Activated naive CD4-positive, alpha-beta T cell treated with anti-CD3 and anti-CD28 coated beads for 36 hours (primary cell): ENCODE data around the gene EFNB3. TPM values are rescaled to one million over a fixed set of nuclear protein-coding genes. Genes with fewer than 3 reads are reported as not detected.

Experiments
- CTCF ChIA-PET: fragments of 350-600 bp; sonication (Branson Sonifier 250); formaldehyde crosslinking; loops from one replicate; lab custom pipeline; 2021; ENCODE audit warnings: antibody characterized with exemption; lab: Charles Lee
- DNase-seq: peaks from one replicate; pipeline ENCODE4 v3.0.0-alpha.2; 2020
- H3K27ac Mint-ChIP-seq: one replicate; pipeline ENCODE4 v1.8.0; 2021; ENCODE audit warnings: mild to moderate bottlenecking, mixed read lengths
- H3K27me3 Mint-ChIP-seq: one replicate; pipeline ENCODE4 v1.8.0; 2021; ENCODE audit warnings: low read depth, mixed read lengths
- H3K36me3 Mint-ChIP-seq: one replicate; pipeline ENCODE4 v1.8.0; 2021; ENCODE audit warnings: low read depth, mixed read lengths
- H3K4me1 Mint-ChIP-seq: one replicate; pipeline ENCODE4 v1.8.0; 2021; ENCODE audit warnings: low read depth, mixed read lengths
- H3K4me3 Mint-ChIP-seq: one replicate; pipeline ENCODE4 v1.8.0; 2021; ENCODE audit warnings: mild to moderate bottlenecking, moderate library complexity, mixed read lengths
- H3K9me3 Mint-ChIP-seq: one replicate; pipeline ENCODE4 v1.8.0; 2021; ENCODE audit warnings: mixed read lengths
- intact Hi-C: fragments of 100-400 bp; cut with micrococcal nuclease; formaldehyde crosslinking; loops from one replicate; pipeline ENCODE4 v1.15.1; 2023
- total RNA-seq, 2 experiments: library from RNA; stranded (reverse); gene quantifications; one replicate each; pipeline ENCODE4 v1.2.3, GENCODE V29; 2021

The EFNB3 gene
- total RNA-seq, 2 experiments from 2014 or later, result not detected

GRCh38 chr17:7732981-7733539, 28.1 kb downstream of the EFNB3 start:
- Mint-ChIP-seq H3K27ac (no peak overlapping the region), H3K9me3 (no peaks in the 10 kb centered on the region), H3K4me3 (no peak overlapping the region), H3K27me3 (no peaks in the 10 kb centered on the region), H3K4me1 (no peaks in the 10 kb centered on the region), H3K36me3 (no peaks in the 10 kb centered on the region)
- CTCF ChIA-PET, result no interaction called here
- DNase-seq, result no peak
- intact Hi-C loops, result no loop called here

GRCh38 chr17:7737601-7738000, 32.6 kb downstream of the EFNB3 start:
- intact Hi-C loops, result no loop called here
- no peaks in the 10 kb centered on the region for H3K4me1 Mint-ChIP-seq
- H3K4me3 Mint-ChIP-seq, result no peak overlapping the region
- H3K27ac Mint-ChIP-seq, result no peak overlapping the region
- CTCF ChIA-PET, result interaction anchor here (0.7 kb wide), 1 partner anchor 338 kb away, joined by 4 read pairs; no protein-coding TSS in a partner anchor
- DNase-seq, result no peak
- H3K36me3 Mint-ChIP-seq, result no peaks in the 10 kb centered on the region
- no peaks in the 10 kb centered on the region for H3K9me3 Mint-ChIP-seq
- peaks cover 7% of the 10 kb centered on the region for H3K27me3 Mint-ChIP-seq

GRCh38 chr17:7739746-7740145, 34.7 kb downstream of the EFNB3 start:
- no peaks in the 10 kb centered on the region for H3K4me1 Mint-ChIP-seq
- peaks cover 7% of the 10 kb centered on the region for H3K27me3 Mint-ChIP-seq
- H3K27ac Mint-ChIP-seq, result no peak overlapping the region
- H3K36me3 Mint-ChIP-seq, result no peaks in the 10 kb centered on the region
- intact Hi-C loops, result no loop called here
- CTCF ChIA-PET, result no interaction called here
- no peaks in the 10 kb centered on the region for H3K9me3 Mint-ChIP-seq
- no peak overlapping the region for H3K4me3 Mint-ChIP-seq
- no peak for DNase-seq

- CTCF ChIA-PET, result no interaction called here
- Mint-ChIP-seq H3K27ac (no peak overlapping the region), H3K4me3 (no peak overlapping the region), H3K4me1 (no peaks in the 10 kb centered on the region), H3K36me3 (no peaks in the 10 kb centered on the region), H3K9me3 (no peaks in the 10 kb centered on the region), H3K27me3 (peaks cover 7% of the 10 kb centered on the region)
- DNase-seq, result no peak
- intact Hi-C loops, result no loop called here
Measured at GRCh38 chr17:7740481-7741001, 35.5 kb downstream of the EFNB3 start.

GRCh38 chr17:7742729-7743128, 37.7 kb downstream of the EFNB3 start:
- Mint-ChIP-seq H3K9me3 (no peaks in the 10 kb centered on the region), H3K27me3 (peaks cover 7% of the 10 kb centered on the region), H3K36me3 (no peaks in the 10 kb centered on the region), H3K27ac (no peak overlapping the region), H3K4me3 (no peak overlapping the region), H3K4me1 (no peaks in the 10 kb centered on the region)
- intact Hi-C loops, result loop anchor here (1.0 kb wide), 4 partner anchors 109 to 315 kb away; no protein-coding TSS in a partner anchor
- CTCF ChIA-PET, result interaction anchor here (0.6 to 2.7 kb wide), 21 partner anchors 8 to 372 kb away, joined by 3 to 15 read pairs (median 4); partner anchors contain the start of gene KDM6B
- no peak for DNase-seq

- H3K27ac Mint-ChIP-seq, result no peak overlapping the region
- no peaks in the 10 kb centered on the region for H3K4me1 Mint-ChIP-seq
- intact Hi-C loops, result no loop called here
- CTCF ChIA-PET, result interaction anchor here (0.6 to 2.7 kb wide), 14 partner anchors 57 to 367 kb away, joined by 3 to 15 read pairs (median 4); partner anchors contain the start of genes NAA38 and TP53
- no peak for DNase-seq
- no peak overlapping the region for H3K4me3 Mint-ChIP-seq
- no peaks in the 10 kb centered on the region for H3K36me3 Mint-ChIP-seq
- H3K9me3 Mint-ChIP-seq, result no peaks in the 10 kb centered on the region
- H3K27me3 Mint-ChIP-seq, result peaks cover 8% of the 10 kb centered on the region
Measured at GRCh38 chr17:7744416-7744815, 39.4 kb downstream of the EFNB3 start.

- Mint-ChIP-seq H3K4me3 (no peak overlapping the region), H3K27ac (no peak overlapping the region), H3K9me3 (no peaks in the 10 kb centered on the region), H3K27me3 (peaks cover 2% of the 10 kb centered on the region), H3K36me3 (no peaks in the 10 kb centered on the region), H3K4me1 (no peaks in the 10 kb centered on the region)
- DNase-seq, result no peak
- CTCF ChIA-PET, result no interaction called here
- intact Hi-C loops, result no loop called here
Measured at GRCh38 chr17:7745748-7746470, 40.9 kb downstream of the EFNB3 start.

GRCh38 chr17:7747635-7748071, 42.7 kb downstream of the EFNB3 start:
- intact Hi-C loops, result no loop called here
- Mint-ChIP-seq H3K27me3 (peaks cover 1% of the 10 kb centered on the region), H3K36me3 (no peaks in the 10 kb centered on the region), H3K27ac (no peak overlapping the region), H3K9me3 (no peaks in the 10 kb centered on the region), H3K4me3 (no peak overlapping the region), H3K4me1 (no peaks in the 10 kb centered on the region)
- no peak for DNase-seq
- CTCF ChIA-PET, result interaction anchor here (1.8 kb wide), 1 partner anchor 294 kb away, joined by 3 read pairs; no protein-coding TSS in a partner anchor

GRCh38 chr17:7748076-7748775, 43.2 kb downstream of the EFNB3 start:
- DNase-seq, result no peak
- CTCF ChIA-PET, result interaction anchor here (0.9 to 1.8 kb wide), 2 partner anchors 115 to 293 kb away, joined by 3 read pairs; no protein-coding TSS in a partner anchor
- Mint-ChIP-seq H3K27ac (no peak overlapping the region), H3K4me1 (no peaks in the 10 kb centered on the region), H3K9me3 (no peaks in the 10 kb centered on the region), H3K27me3 (peaks cover 1% of the 10 kb centered on the region), H3K36me3 (no peaks in the 10 kb centered on the region), H3K4me3 (no peak overlapping the region)
- intact Hi-C loops, result no loop called here

GRCh38 chr17:7750321-7750821, 45.4 kb downstream of the EFNB3 start:
- Mint-ChIP-seq H3K4me1 (no peaks in the 10 kb centered on the region), H3K27ac (no peak overlapping the region), H3K36me3 (no peaks in the 10 kb centered on the region), H3K27me3 (peaks cover 1% of the 10 kb centered on the region), H3K4me3 (no peak overlapping the region), H3K9me3 (no peaks in the 10 kb centered on the region)
- CTCF ChIA-PET, result no interaction called here
- DNase-seq, result no peak
- intact Hi-C loops, result no loop called here

- CTCF ChIA-PET, result interaction anchor here (0.6 kb wide), 1 partner anchor 108 kb away, joined by 3 read pairs; no protein-coding TSS in a partner anchor
- intact Hi-C loops, result no loop called here
- H3K4me1 Mint-ChIP-seq, result no peaks in the 10 kb centered on the region
- no peak for DNase-seq
- no peaks in the 10 kb centered on the region for H3K27me3 Mint-ChIP-seq
- H3K4me3 Mint-ChIP-seq, result no peak overlapping the region
- H3K9me3 Mint-ChIP-seq, result no peaks in the 10 kb centered on the region
- no peaks in the 10 kb centered on the region for H3K36me3 Mint-ChIP-seq
- no peak overlapping the region for H3K27ac Mint-ChIP-seq
Measured at GRCh38 chr17:7754656-7755055, 49.7 kb downstream of the EFNB3 start.
